PC-3 (cell line): ENCODE results near the gene USP28.

Experiments used
- CTCF ChIP-seq: fragments of 300-600 bp; sonication (generic); conservative IDR thresholded peaks from 2 replicates; pipeline ENCODE4 v1.5.1; 2017; ENCODE audit warnings: antibody characterized with exemption, low read depth, mild to moderate bottlenecking, low read length
- EZH2 ChIP-seq: fragments of 300-600 bp; sonication (generic); IDR thresholded peaks from one replicate; pipeline ENCODE4 v1.6.1; 2017; ENCODE audit warnings: antibody characterized with exemption, mild to moderate bottlenecking, low read length; ENCODE audit not compliant: unreplicated experiment
- EZH2phosphoT487 ChIP-seq: fragments of 300-600 bp; sonication (generic); IDR thresholded peaks from 2 replicates; pipeline ENCODE4 v1.6.1; 2018; ENCODE audit warnings: mild to moderate bottlenecking, antibody characterized with exemption, low read length, borderline replicate concordance

DNA sequence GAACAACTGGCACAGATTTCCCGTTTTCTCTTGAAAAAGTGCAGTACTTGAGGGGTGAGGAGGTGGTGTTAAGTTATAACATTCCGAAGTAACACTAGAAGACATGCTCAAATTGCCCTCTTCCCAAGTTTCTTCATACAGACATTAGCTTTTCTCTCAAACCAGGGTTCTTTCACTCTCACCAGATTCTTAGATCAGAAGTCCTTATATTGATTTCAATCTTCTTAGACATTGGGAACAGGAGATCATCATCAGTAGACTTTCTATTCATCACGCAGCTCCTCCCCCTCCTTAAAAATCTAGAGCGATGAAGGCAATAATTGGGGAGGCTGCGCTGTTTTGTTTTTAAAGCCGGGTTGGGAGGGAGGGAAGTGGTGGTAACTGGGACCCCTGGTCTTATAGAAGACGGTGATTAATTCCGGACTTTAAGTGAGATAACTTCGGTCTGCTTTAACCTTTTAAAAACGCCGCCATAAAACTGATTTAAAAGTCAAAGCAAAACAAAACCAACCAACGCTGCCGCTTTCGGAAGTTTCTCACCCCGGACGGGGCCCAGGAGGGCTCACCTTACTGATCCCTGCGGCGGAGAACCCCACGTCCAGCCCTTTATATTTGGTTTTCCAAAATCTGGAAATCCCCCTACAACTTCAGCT, 665 bp downstream of the USP28 start:
- no peak for TF ChIP-seq CTCF
- TF ChIP-seq EZH2 = no peak
- no peak for TF ChIP-seq EZH2phosphoT487
